PC-9 (cell line): ENCODE results near the gene RAB31. TPM values are rescaled to one million over a fixed set of nuclear protein-coding genes. Genes with fewer than 3 reads are reported as not detected.

Experiments used
- BruUV-seq: library from RNA; stranded (reverse); fragments of 400-500 nt; replicated peaks from 2 replicates; lab custom pipeline; 2021; lab: Mats Ljungman, UMichigan
- CTCF ChIA-PET: fragments of 300-600 bp; sonication (Branson Sonifier 250); formaldehyde crosslinking; loops from one replicate; lab custom pipeline; 2022; ENCODE audit warnings: antibody characterized with exemption; lab: Charles Lee
- POLR2A ChIA-PET: fragments of 300-600 bp; sonication (Branson Sonifier 250); formaldehyde crosslinking; loops from one replicate; lab custom pipeline; 2022; ENCODE audit warnings: antibody characterized with exemption; ENCODE audit not compliant: unreplicated experiment; lab: Charles Lee
- DNase-seq, 2 experiments: peaks; one replicate each; pipeline versions ENCODE4 v3.0.0 to v3.0.0-alpha.2; 2015 to 2022; ENCODE audit warnings: mixed read lengths in 1 of 2
- H2AFZ ChIP-seq: fragments of 200-600 bp; sonication (generic); 2 replicates; pipeline ENCODE4 v1.8.1; 2017; ENCODE audit warnings: antibody characterized with exemption
- H3F3A ChIP-seq: fragments of 200-600 bp; sonication (generic); 2 replicates; pipeline ENCODE4 v1.8.1; 2017; ENCODE audit warnings: antibody characterized with exemption, mild to moderate bottlenecking, low read depth; ENCODE audit not compliant: insufficient read depth
- H3K27ac ChIP-seq: fragments of 200-600 bp; sonication (generic); 2 replicates; pipeline ENCODE4 v1.6.1; 2016; ENCODE audit warnings: mixed run types
- H3K27me3 ChIP-seq: fragments of 200-600 bp; sonication (generic); 2 replicates; pipeline ENCODE4 v1.6.1; 2016; ENCODE audit warnings: low read depth, mixed run types; ENCODE audit not compliant: insufficient read depth
- H3K36me3 ChIP-seq: fragments of 200-600 bp; sonication (generic); 2 replicates; pipeline ENCODE4 v1.6.1; 2016; ENCODE audit warnings: low read depth, mixed run types
- H3K4me1 ChIP-seq: fragments of 200-600 bp; sonication (generic); replicated peaks from 2 replicates; pipeline ENCODE4 v1.6.1; 2016; ENCODE audit warnings: mixed run types; ENCODE audit not compliant: insufficient read depth
- H3K4me2 ChIP-seq: fragments of 200-600 bp; sonication (generic); 2 replicates; pipeline ENCODE4 v1.6.1; 2017; ENCODE audit warnings: mixed run types
- H3K4me3 ChIP-seq: fragments of 200-600 bp; sonication (generic); 2 replicates; pipeline ENCODE4 v1.6.1; 2016; ENCODE audit warnings: mixed run types
- H3K79me2 ChIP-seq: fragments of 200-600 bp; sonication (generic); 2 replicates; pipeline ENCODE4 v1.6.1; 2017; ENCODE audit warnings: low read depth, mixed run types
- H3K9me2 ChIP-seq: fragments of 200-600 bp; sonication (generic); 2 replicates; pipeline ENCODE4 v1.8.1; 2017; ENCODE audit warnings: mild to moderate bottlenecking; ENCODE audit not compliant: insufficient read depth
- H3K9me3 ChIP-seq: fragments of 200-600 bp; sonication (generic); 2 replicates; pipeline ENCODE4 v1.8.1; 2016; ENCODE audit warnings: low read depth; ENCODE audit not compliant: insufficient read depth
- H4K20me1 ChIP-seq: fragments of 200-600 bp; sonication (generic); 2 replicates; pipeline ENCODE4 v1.8.1; 2017; ENCODE audit not compliant: insufficient read depth
- CTCF ChIP-seq: fragments of 200-600 bp; sonication (generic); conservative IDR thresholded peaks from 2 replicates; pipeline ENCODE4 v1.6.1; 2017; ENCODE audit warnings: mixed run types, antibody characterized with exemption, mild to moderate bottlenecking, moderate library complexity
- EZH2 ChIP-seq: fragments of 200-600 bp; sonication (generic); IDR thresholded peaks from 2 replicates; pipeline ENCODE4 v1.8.0; 2017; ENCODE audit warnings: antibody characterized with exemption, low read depth
- intact Hi-C: fragments of 100-400 bp; cut with micrococcal nuclease; formaldehyde crosslinking; loops from one replicate; pipeline ENCODE4 v1.10.0; 2022; ENCODE audit not compliant: unreplicated experiment
- total RNA-seq: library from RNA; stranded (reverse); gene quantifications from 2 replicates; pipeline ENCODE4 v1.2.3, GENCODE V29; 2021

The RAB31 gene
- total RNA-seq, 1 experiment from 2014 or later = 51.0 TPM

DNA sequence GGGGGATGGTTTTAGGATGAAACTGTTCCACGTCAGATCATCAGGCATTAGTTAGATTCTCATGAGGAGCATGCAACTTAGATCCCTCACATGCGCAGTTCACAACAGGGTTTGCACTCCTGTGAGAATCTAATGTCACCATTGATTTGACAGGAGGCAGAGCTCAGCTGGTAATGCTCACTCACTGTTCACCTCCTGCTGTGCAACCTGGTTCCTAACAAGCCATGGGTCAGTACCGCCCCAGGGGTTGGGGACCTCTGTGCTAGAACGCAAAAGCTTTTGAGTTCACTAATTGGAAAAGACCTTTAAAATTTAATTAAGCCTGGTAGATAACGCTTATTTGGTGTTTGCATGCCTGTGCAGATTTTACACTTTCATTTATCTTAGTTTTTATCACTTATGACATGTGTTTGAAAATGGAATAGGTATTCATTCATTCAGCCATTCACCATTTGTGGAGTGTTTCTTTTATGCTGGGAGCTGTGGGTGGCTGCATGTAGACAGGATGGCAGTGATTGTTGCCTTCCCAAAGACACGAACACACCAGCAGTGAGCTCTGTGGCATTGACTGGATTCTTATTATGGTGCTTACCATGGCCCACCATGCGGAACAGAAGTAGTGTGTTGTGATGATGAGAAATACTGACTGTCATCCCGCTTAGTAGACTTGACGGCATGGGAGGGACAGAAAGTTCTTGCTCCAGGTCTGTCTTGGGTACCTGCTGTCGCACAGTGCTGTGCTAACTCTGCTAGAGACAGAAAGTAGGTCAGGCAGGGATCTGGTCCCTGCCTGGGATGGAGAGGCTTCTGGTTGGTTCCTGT, 6.4 kb downstream of the RAB31 start:
- no peak overlapping the region for H2AFZ ChIP-seq
- H3K36me3 ChIP-seq = 0 out of 2 replicates have a peak, but pooled peaks cover 9% of the 10 kb centered on the region
- peaks cover 27% of the 10 kb centered on the region for H3K4me1 ChIP-seq
- no peak overlapping the region for H3K4me2 ChIP-seq
- ChIA-PET POLR2A (no interaction called here), CTCF (no interaction called here)
- intact Hi-C loops = no loop called here
- H3K27ac ChIP-seq = no peak overlapping the region
- BruUV-seq = no TSS peak
- H3K9me2 ChIP-seq = no peaks in the 10 kb centered on the region
- no peak for DNase-seq
- no peaks in the 10 kb centered on the region for H3K27me3 ChIP-seq
- H4K20me1 ChIP-seq = no peaks in the 10 kb centered on the region
- H3K79me2 ChIP-seq = peaks cover 90% of the 10 kb centered on the region
- no peak for TF ChIP-seq EZH2
- no peak for TF ChIP-seq CTCF
- no peaks in the 10 kb centered on the region for H3K9me3 ChIP-seq
- H3F3A ChIP-seq = peaks cover 11% of the 10 kb centered on the region
- no peak overlapping the region for H3K4me3 ChIP-seq

DNA sequence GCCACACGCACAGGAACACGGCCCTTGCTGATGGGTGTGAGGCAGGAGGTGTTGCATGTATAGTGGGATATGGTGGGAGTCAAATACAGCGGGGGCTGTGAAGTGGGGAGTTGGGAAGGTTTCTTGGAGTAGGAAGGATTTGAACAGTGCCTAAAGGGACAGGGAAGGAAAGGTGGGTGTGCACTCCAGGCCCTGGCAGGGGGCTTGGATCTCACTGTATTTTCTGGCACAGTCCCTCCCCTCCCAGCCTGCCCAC, 6.9 kb downstream of the RAB31 start:
- ChIA-PET POLR2A (no interaction called here), CTCF (no interaction called here)
- H3K79me2 ChIP-seq = peaks cover 86% of the 10 kb centered on the region
- no peak for DNase-seq
- BruUV-seq = no TSS peak
- H4K20me1 ChIP-seq = no peaks in the 10 kb centered on the region
- H3K4me3 ChIP-seq = no peak overlapping the region
- no peaks in the 10 kb centered on the region for H3K9me2 ChIP-seq
- H3K36me3 ChIP-seq = 0 out of 2 replicates have a peak, but pooled peaks cover 9% of the 10 kb centered on the region
- H2AFZ ChIP-seq = no peak overlapping the region
- H3K4me2 ChIP-seq = no peak overlapping the region
- no peaks in the 10 kb centered on the region for H3K27me3 ChIP-seq
- TF ChIP-seq CTCF (no peak), EZH2 (no peak)
- H3K4me1 ChIP-seq = peaks cover 27% of the 10 kb centered on the region
- intact Hi-C loops = no loop called here
- H3K27ac ChIP-seq = no peak overlapping the region
- no peaks in the 10 kb centered on the region for H3K9me3 ChIP-seq
- H3F3A ChIP-seq = peaks cover 17% of the 10 kb centered on the region

- no peak overlapping the region for H3K27ac ChIP-seq
- POLR2A ChIA-PET = no interaction called here
- CTCF ChIA-PET = no interaction called here
- H2AFZ ChIP-seq = no peak overlapping the region
- TF ChIP-seq CTCF = no peak
- no peak for TF ChIP-seq EZH2
- H3K4me3 ChIP-seq = no peak overlapping the region
- no peaks in the 10 kb centered on the region for H4K20me1 ChIP-seq
- intact Hi-C loops = no loop called here
- DNase-seq = no peak
- H3K9me2 ChIP-seq = no peaks in the 10 kb centered on the region
- H3K36me3 ChIP-seq = 0 out of 2 replicates have a peak, but pooled peaks cover 9% of the 10 kb centered on the region
- BruUV-seq = no TSS peak
- no peak overlapping the region for H3K4me2 ChIP-seq
- no peaks in the 10 kb centered on the region for H3K9me3 ChIP-seq
- no peaks in the 10 kb centered on the region for H3K27me3 ChIP-seq
- H3K79me2 ChIP-seq = peaks cover 87% of the 10 kb centered on the region
- peaks cover 32% of the 10 kb centered on the region for H3K4me1 ChIP-seq
- H3F3A ChIP-seq = peaks cover 27% of the 10 kb centered on the region
These were observed 8.1 kb downstream of the RAB31 start for GRCh38 chr18:9715978-9716774.
